ENCODE measurements around the gene CCDC107. TPM values are rescaled to one million over a fixed set of nuclear protein-coding genes. Genes with fewer than 3 reads are reported as not detected.

Gene CCDC107
- total RNA-seq, 2 experiments from 2014 or later: 17.1 to 18.3 TPM

DNA sequence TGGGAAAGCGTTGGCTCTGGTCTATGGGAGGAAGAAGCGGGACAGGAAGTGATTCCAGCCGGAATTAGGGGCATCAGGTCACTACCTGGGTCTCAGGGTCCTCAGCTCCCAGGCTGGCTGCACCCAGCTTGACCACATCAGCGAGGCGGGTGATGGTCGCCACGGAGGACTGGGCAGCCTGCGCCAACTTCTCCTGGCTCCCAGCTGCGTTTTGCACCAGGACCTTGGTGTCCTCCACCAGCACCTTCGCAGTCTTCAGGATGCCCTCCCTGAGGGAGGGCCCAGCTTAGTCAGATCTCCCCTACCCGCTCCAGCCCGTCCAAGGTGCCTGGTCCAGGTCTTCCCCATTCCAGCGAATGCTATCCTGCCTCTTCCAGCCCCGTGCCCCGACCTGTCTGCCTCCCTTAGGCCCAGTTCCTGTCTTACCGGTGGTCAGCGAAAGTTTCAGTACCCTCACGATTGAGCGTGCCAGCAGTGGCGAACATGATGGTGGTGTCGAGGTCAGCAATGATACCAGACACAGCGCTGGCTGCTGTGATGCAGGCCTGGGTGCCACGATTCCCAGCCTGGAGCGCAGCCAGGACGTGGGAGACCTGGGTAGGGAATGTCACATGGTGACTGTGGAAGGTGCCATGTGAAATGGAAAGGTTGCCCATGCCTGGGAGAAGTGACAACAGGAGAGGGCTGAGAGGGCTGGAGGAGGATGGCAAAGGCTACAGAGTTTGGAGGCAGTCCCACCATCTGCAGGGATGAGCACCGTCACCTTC lies 46.0 kb downstream of the CCDC107 start:
- POLR2A ChIA-PET: no interaction called here
- CTCF ChIA-PET: interaction anchor here (0.6 to 4.1 kb wide), 4 partner anchors 7 to 57 kb away, joined by 3 to 21 read pairs (median 3); no protein-coding TSS in a partner anchor

DNA sequence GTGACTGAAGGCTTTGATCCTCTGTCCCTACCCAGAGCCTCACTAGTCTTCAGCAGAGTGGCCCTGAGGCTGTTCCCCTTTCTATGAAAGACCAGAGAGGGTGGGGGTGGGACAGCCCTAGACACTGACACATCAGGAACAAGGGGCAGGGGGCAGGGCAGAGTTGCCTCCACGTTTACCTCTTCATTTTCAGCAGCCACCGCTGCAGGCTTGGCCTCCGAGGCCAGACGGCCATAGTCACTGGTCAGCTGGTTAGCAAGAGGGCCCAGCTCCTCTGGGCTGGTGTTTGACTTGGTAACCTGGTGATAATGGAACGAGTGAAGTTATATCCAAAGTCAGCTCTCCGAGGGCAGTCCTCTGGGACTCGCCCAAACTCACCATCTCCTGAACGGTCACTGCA lies 47.3 kb downstream of the CCDC107 start:
- ChIA-PET POLR2A (no interaction called here), CTCF (interaction anchor here (1.5 to 4.1 kb wide), 3 partner anchors 9 to 47 kb away, joined by 3 to 21 read pairs (median 5); partner anchors contain the start of genes CCDC107 and RMRP)

DNA sequence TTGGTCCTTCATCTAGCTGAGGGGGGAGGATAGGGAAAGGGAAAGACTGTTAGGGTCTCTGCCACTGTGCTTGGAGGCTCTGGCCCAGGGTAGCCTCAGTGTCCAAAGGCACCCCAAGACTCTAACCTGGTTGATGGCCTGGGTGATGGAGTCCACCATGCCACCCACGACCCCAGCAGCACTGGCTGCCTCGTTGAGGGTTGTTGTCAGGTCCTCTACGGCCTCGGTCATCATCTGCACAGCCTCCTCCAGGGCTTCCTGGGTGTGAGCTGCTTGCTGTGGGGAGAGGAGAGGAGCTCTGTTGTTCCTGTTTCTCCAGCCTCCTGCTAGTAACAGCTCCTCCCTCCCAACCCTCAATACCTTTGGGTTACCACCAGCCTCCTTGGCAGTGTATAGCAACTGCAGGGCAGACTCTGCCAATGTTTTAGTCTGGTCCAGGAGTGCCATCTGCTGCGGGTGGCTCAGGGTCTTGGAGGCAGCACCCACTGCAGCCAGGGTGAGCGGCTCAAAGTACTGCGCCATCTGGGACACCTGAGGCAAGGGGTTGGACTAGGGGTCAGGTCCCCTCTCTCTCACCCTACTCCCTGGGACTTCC lies 47.8 kb downstream of the CCDC107 start:
- ChIA-PET POLR2A (no interaction called here), CTCF (interaction anchor here (1.5 to 4.1 kb wide), 2 partner anchors 9 to 48 kb away, joined by 5 to 21 read pairs; partner anchors contain the start of genes CCDC107 and RMRP)

DNA sequence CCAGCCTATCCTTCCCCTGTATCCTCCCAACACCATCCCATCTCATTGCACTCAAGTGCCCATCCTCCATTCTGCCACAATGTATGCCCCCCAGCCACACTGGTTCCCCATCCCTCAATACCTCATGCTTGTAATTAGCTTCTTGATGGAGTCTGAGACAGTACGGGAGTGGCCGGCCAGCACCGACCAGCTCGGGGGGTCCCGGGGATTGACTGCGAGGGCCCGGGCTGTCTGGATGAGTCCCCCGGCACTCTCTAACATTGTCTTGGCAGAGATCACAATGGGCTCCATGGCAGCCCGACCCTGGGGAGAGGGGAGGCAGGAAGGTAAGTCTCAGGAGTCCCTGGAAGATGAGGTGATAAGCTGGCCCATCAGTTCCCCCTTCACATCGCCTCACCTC lies 48.9 kb downstream of the CCDC107 start:
- CTCF ChIA-PET: interaction anchor here (4.1 kb wide), 1 partner anchor 10 kb away, joined by 21 read pairs; no protein-coding TSS in a partner anchor
- POLR2A ChIA-PET: no interaction called here

DNA sequence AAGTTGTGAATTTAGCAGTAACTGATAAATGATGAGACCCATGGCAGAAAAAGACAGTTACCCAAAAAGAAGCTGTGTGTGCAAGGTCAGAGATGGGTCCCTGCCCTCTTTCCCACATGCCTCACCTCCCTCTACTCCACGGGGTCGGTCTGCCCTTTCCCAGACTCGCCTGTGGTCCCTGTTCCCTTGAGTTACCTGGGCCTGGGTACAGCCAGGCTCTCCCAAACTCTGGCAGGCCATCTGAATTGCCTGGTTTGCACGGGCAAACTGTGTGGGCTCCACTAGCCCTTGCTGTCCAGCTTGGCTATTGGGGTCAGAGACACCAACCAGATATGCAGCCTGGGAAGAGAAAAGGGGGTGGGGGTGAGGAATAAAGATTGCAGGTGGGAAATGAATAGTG lies 50.1 kb downstream of the CCDC107 start:
- POLR2A ChIA-PET: interaction anchor here (0.5 kb wide), 1 partner anchor 588 kb away, joined by 4 read pairs; no protein-coding TSS in a partner anchor
- CTCF ChIA-PET: interaction anchor here (1.1 to 4.1 kb wide), 2 partner anchors 11 to 19 kb away, joined by 3 to 21 read pairs; no protein-coding TSS in a partner anchor

DNA sequence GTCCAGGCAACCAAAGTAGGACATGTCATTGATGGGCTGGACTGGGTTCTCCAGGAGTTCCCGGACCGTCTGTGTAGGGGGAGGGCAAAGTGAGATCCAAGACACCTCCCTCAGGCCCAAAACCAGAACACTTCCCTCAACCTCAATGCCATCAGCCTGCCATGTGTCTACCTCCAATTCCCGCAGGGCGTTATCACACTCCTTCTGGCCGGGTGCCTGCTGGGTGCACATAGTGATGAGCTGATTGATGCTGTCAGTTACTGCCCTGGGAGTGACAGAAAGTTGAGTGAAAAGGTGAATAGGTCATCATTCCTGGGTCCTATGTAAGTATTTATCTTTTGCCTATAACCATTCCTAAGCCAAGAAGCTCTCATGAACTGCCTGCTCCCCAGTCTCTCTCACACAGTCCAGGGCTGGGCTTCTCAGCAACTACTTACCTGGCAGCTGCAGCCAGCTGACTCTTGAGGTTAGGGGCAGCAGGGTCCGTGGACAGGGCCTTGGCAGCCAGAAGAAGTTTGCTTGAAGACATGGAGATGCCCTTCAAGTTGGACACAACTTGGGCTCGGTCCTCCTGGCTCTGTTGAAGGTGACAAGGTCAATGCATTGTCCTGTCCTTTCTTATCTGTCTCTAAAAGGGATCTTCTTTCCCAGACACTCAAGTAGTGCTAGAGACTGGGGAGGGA lies 52.9 kb downstream of the CCDC107 start:
- ChIA-PET CTCF (interaction anchor here (1.1 kb wide), 2 partner anchors 14 to 19 kb away, joined by 3 to 7 read pairs; no protein-coding TSS in a partner anchor), POLR2A (no interaction called here)

Other genes with a start within 250 kb of the CCDC107 start
- gene RUSC2, start 168.2 kb upstream of the CCDC107 start, total RNA-seq: 1 to 10 TPM; 1.2 TPM
- 10 to 100 TPM; 47.9 to 51.6 TPM for gene TESK1, start 53.0 kb upstream of the CCDC107 start, total RNA-seq
- 10 to 100 TPM; 13.7 to 15.1 TPM for gene CD72, start 39.9 kb upstream of the CCDC107 start, total RNA-seq
- gene SIT1, start 7.4 kb upstream of the CCDC107 start, total RNA-seq: 10 to 100 TPM; 62.0 to 63.7 TPM
- 1,000 to 10,000 TPM; 9,117 to 9,295 TPM for gene RMRP, start 273 bp upstream of the CCDC107 start, total RNA-seq
- gene ARHGEF39, start 6.9 kb downstream of the CCDC107 start, total RNA-seq: 10 to 100 TPM; 12.6 to 13.7 TPM
- gene CA9, start 15.6 kb downstream of the CCDC107 start, total RNA-seq: 1 to 10 TPM; 5.5 to 6.2 TPM
- gene TPM2, start 31.6 kb downstream of the CCDC107 start, total RNA-seq: 1 to 10 TPM; 3.7 to 3.9 TPM
- 100 to 1,000 TPM; 233 to 235 TPM for gene TLN1, start 73.9 kb downstream of the CCDC107 start, total RNA-seq
- 10 to 100 TPM; 32.0 to 33.4 TPM for gene CREB3, start 74.4 kb downstream of the CCDC107 start, total RNA-seq
- 10 to 100 TPM; 38.7 to 40.1 TPM for gene GBA2, start 90.9 kb downstream of the CCDC107 start, total RNA-seq
- 10 to 100 TPM; 17.1 to 17.3 TPM for gene RGP1, start 91.0 kb downstream of the CCDC107 start, total RNA-seq
- gene MSMP, start 96.0 kb downstream of the CCDC107 start, total RNA-seq: under 1 TPM in 1 of 2 experiments, not detected in 1; 0.65 TPM
- gene NPR2, start 133.3 kb downstream of the CCDC107 start, total RNA-seq: 1 to 10 TPM; 9.7 TPM
- 1 to 10 TPM; 1.0 to 1.2 TPM for gene SPAG8, start 154.0 kb downstream of the CCDC107 start, total RNA-seq
- 10 to 100 TPM; 67.7 to 70.8 TPM for gene HINT2, start 156.8 kb downstream of the CCDC107 start, total RNA-seq
- gene FAM221B, start 170.4 kb downstream of the CCDC107 start, total RNA-seq: not detected
- gene TMEM8B, start 170.9 kb downstream of the CCDC107 start, total RNA-seq: 1 to 10 TPM; 2.2 to 2.4 TPM
- gene OR13J1, start 212.1 kb downstream of the CCDC107 start, total RNA-seq: not detected
- not detected for gene HRCT1, start 247.9 kb downstream of the CCDC107 start, total RNA-seq

All from activated CD8-positive, alpha-beta memory T cell treated with anti-CD3 and anti-CD28 coated beads for 36 hours (primary cell).